ENCODE measurements around the gene KAT6B. TPM values are rescaled to one million over a fixed set of nuclear protein-coding genes. Genes with fewer than 3 reads are reported as not detected.

Gene KAT6B
- total and polyA plus RNA-seq, 2 donors from 2014 or later: 2.9 to 34.2 TPM

DNA sequence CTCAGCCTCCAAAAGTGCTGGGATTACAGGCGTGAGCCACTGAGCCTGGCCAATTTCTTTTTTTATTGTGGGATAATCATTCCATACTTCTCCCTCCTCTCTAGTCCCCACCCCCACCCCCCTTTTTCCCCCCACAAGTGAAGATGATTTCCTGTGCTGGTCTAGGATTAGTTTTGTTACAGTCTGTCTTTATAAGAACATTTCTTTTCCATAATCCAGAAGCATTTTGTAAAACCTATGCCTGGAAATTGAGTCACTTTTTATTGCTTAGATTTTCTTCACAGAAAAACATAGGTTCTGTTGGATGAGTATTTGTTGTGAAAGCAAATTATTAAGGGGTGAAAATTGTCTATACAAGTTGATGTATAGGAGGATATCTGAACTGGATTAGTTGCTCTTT lies 98.9 kb downstream of the KAT6B start:
- TF ChIP-seq, protein P1, sequence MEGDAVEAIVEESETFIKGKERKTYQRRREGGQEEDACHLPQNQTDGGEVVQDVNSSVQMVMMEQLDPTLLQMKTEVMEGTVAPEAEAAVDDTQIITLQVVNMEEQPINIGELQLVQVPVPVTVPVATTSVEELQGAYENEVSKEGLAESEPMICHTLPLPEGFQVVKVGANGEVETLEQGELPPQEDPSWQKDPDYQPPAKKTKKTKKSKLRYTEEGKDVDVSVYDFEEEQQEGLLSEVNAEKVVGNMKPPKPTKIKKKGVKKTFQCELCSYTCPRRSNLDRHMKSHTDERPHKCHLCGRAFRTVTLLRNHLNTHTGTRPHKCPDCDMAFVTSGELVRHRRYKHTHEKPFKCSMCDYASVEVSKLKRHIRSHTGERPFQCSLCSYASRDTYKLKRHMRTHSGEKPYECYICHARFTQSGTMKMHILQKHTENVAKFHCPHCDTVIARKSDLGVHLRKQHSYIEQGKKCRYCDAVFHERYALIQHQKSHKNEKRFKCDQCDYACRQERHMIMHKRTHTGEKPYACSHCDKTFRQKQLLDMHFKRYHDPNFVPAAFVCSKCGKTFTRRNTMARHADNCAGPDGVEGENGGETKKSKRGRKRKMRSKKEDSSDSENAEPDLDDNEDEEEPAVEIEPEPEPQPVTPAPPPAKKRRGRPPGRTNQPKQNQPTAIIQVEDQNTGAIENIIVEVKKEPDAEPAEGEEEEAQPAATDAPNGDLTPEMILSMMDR (IDR thresholded peaks at IDR 0.05; ENCODE audit: borderline replicate concordance, extremely low read depth, insufficient read depth): no peak
- H3K36me3 ChIP-seq (ENCODE audit: control insufficient read depth in 2 of 3, insufficient read depth in 3 of 3, low read length in 3 of 3): no peaks in the 10 kb centered on the region
- no peaks in the 10 kb centered on the region for H3K9me3 ChIP-seq (ENCODE audit: control insufficient read depth in 2 of 3, insufficient read depth in 1 of 3, low read length in 3 of 3)
- DNase-seq: no peak
- no peak overlapping the region for H3K27ac ChIP-seq (ENCODE audit: low read depth in 2 of 2, low read length in 2 of 2)
- no peak overlapping the region for H3K4me3 ChIP-seq (ENCODE audit: low read length in 3 of 3)
- H3K4me1 ChIP-seq (ENCODE audit: control insufficient read depth in 2 of 3, insufficient read depth in 2 of 3, low read depth in 1 of 3, low read length in 3 of 3): peaks cover 3 to 19% (median 10%) of the 10 kb centered on the region in 3 donors
- no peak overlapping the region for H3K9ac ChIP-seq (ENCODE audit: low read length in 3 of 3)
- no peak for FAIRE-seq
- H3K27me3 ChIP-seq (ENCODE audit: control insufficient read depth, insufficient read depth, low read length): no peaks in the 10 kb centered on the region
- intact Hi-C loops (cut with DNase I): no loop called here

DNA sequence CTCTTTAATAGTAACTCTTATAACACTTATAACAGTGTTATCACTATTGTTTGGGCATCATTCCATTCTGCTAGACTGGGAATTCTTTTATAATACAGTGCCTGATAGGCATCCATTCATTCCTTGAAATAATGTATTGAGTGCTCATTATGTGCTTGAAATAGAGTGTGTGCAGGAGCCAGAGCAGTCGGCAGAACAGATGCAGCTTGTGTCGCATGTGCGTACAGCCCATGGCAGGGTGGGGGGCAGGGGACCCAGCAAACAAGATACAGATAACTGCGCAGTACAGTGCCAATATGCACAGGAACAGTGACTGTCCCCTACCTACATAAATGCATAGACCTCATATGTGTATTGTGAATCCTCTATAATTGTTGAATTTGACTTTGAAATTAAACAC lies 99.3 kb downstream of the KAT6B start:
- Histone ChIP-seq H3K27ac (ENCODE audit: low read depth in 2 of 2, low read length in 2 of 2) (no peak overlapping the region), H3K9me3 (ENCODE audit: control insufficient read depth in 2 of 3, insufficient read depth in 1 of 3, low read length in 3 of 3) (no peaks in the 10 kb centered on the region), H3K4me3 (ENCODE audit: low read length in 3 of 3) (no peak overlapping the region), H3K4me1 (ENCODE audit: control insufficient read depth in 2 of 3, insufficient read depth in 2 of 3, low read depth in 1 of 3, low read length in 3 of 3) (peaks cover 3 to 19% (median 10%) of the 10 kb centered on the region in 3 donors), H3K27me3 (ENCODE audit: control insufficient read depth, insufficient read depth, low read length) (no peaks in the 10 kb centered on the region), H3K36me3 (ENCODE audit: control insufficient read depth in 2 of 3, insufficient read depth in 3 of 3, low read length in 3 of 3) (no peaks in the 10 kb centered on the region), H3K9ac (ENCODE audit: low read length in 3 of 3) (no peak overlapping the region)
- intact Hi-C loops (cut with DNase I): no loop called here
- TF ChIP-seq, protein P1 (IDR thresholded peaks at IDR 0.05; ENCODE audit: borderline replicate concordance, extremely low read depth, insufficient read depth): no peak
- FAIRE-seq (no peak), DNase-seq (no peak)

DNA sequence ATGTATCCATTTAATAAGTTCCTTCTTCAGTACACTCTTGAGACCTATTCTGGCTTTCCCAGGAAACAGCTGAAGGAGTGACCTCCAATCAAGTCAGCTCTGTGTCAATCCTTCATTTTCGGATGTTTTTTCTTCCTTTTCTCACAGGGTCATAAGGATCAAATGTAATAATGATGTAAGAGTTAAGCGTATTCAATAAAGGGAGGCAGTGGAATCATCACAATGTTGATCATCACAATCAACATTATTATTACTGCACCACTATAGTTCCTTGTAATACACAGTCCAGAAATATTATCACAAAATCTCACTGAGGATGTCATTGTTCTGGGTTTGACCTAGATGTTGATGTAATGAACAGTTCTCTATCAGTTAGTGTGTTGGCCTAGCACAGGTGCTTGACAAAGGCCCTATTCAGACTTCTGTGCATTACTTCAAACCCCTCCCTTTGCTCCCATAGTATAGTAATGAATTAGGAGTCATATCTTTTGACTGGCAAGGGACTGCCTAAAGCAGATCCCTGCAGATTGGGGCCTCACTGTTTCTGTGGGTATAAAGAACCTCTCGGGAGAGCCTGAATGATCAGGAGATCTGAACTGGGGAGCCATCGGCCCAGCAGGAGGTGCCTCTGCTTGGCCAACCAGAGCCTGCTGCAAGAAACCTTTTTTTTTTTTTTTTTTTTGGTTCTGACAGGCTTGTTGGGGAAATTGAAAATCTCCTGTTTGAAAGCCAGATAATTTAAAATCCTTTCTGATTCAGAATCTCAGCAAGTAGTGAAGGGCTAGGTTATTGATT lies 100.6 kb downstream of the KAT6B start:
- no peaks in the 10 kb centered on the region for H3K36me3 ChIP-seq (ENCODE audit: control insufficient read depth in 2 of 3, insufficient read depth in 3 of 3, low read length in 3 of 3)
- peaks cover 3 to 19% (median 10%) of the 10 kb centered on the region in 3 donors for H3K4me1 ChIP-seq (ENCODE audit: control insufficient read depth in 2 of 3, insufficient read depth in 2 of 3, low read depth in 1 of 3, low read length in 3 of 3)
- H3K9ac ChIP-seq (ENCODE audit: low read length in 3 of 3): no peak overlapping the region
- H3K27me3 ChIP-seq (ENCODE audit: control insufficient read depth, insufficient read depth, low read length): no peaks in the 10 kb centered on the region
- H3K4me3 ChIP-seq (ENCODE audit: low read length in 3 of 3): no peak overlapping the region
- no peak overlapping the region for H3K27ac ChIP-seq (ENCODE audit: low read depth in 2 of 2, low read length in 2 of 2)
- no peak for DNase-seq
- TF ChIP-seq, protein P1 (IDR thresholded peaks at IDR 0.05; ENCODE audit: borderline replicate concordance, extremely low read depth, insufficient read depth): no peak
- H3K9me3 ChIP-seq (ENCODE audit: control insufficient read depth in 2 of 3, insufficient read depth in 1 of 3, low read length in 3 of 3): no peaks in the 10 kb centered on the region
- intact Hi-C loops (cut with DNase I): no loop called here
- FAIRE-seq: no peak
